Endothelial cell of umbilical vein (primary cell): Measurements from ENCODE around the gene CACTIN. TPM values are rescaled to one million over a fixed set of nuclear protein-coding genes. Genes with fewer than 3 reads are reported as not detected.

ENCODE experiments used
- BruUV-seq: library from RNA; stranded (reverse); fragments of 400-500 nt; replicated peaks from 2 replicates; lab custom pipeline; 2021; lab: Mats Ljungman, UMichigan
- CTCF ChIA-PET: fragments of 300-600, 350-600 bp; sonication (Branson Sonifier 250); formaldehyde crosslinking; loops from one replicate; lab custom pipeline; 2021; ENCODE audit warnings: antibody characterized with exemption, inconsistent platforms; lab: Charles Lee
- POLR2A ChIA-PET: fragments of 300-600, 350-600 bp; sonication (Branson Sonifier 250); formaldehyde crosslinking; loops from one replicate; lab custom pipeline; 2021; ENCODE audit warnings: antibody characterized with exemption, inconsistent platforms; lab: Charles Lee
- DNase-seq: peaks from one replicate; pipeline ENCODE4 v3.0.0-alpha.2; 2011; ENCODE audit warnings: low read depth, low spot score
- FAIRE-seq: peaks from 2 replicates; lab custom pipeline; 2011; peaks lifted over from hg19 to GRCh38; lab: Jason Lieb, UNC
- H2AFZ ChIP-seq: 2 replicates; pipeline ENCODE4 v1.6.0; 2012; ENCODE audit warnings: low read depth, low read length, control low read depth, inconsistent platforms
- H3K27ac ChIP-seq: 2 replicates; pipeline ENCODE4 v1.5.1; 2011; ENCODE audit warnings: low read depth, mild to moderate bottlenecking, control low read depth, low read length, moderate library complexity; ENCODE audit not compliant: insufficient read depth
- H3K27me3 ChIP-seq, 2 experiments: 2 replicates each; pipeline versions ENCODE4 v1.6.0 to v1.6.1; 2011; ENCODE audit warnings: low read length in 2 of 2, mixed read lengths in 1 of 2; ENCODE audit not compliant: control insufficient read depth in 2 of 2, insufficient read depth in 2 of 2
- H3K36me3 ChIP-seq, 2 experiments: 2 replicates in 1 of 2; 3 replicates in 1 of 2; pipeline ENCODE4 v1.5.1; 2011; ENCODE audit warnings: low read length in 2 of 2, mild to moderate bottlenecking in 1 of 2, moderate library complexity in 1 of 2; ENCODE audit not compliant: control insufficient read depth in 2 of 2, insufficient read depth in 2 of 2; ENCODE audit errors: extremely low read depth in 1 of 2
- H3K4me1 ChIP-seq: 3 replicates; pipeline ENCODE4 v1.5.1; 2011; ENCODE audit warnings: mild to moderate bottlenecking, low read length; ENCODE audit not compliant: control insufficient read depth, insufficient read depth; ENCODE audit errors: extremely low read depth
- H3K4me2 ChIP-seq: 2 replicates; pipeline ENCODE4 v1.6.1; 2011; ENCODE audit warnings: low read length, control low read depth, mixed read lengths; ENCODE audit not compliant: insufficient read depth
- H3K4me3 ChIP-seq, 3 experiments: fragments of 200-600 bp in 1 of 3; sonication (generic), shearing (Covaris generic) in 1 of 3; replicated peaks in 1 of 3; 2 replicates each; pipeline ENCODE4 v1.5.1; 2011 to 2016; ENCODE audit warnings: control low read depth in 3 of 3, low read length in 3 of 3, mild to moderate bottlenecking in 2 of 3, inconsistent platforms in 1 of 3, low read depth in 1 of 3, moderate library complexity in 1 of 3; ENCODE audit not compliant: insufficient read depth in 1 of 3
- H3K79me2 ChIP-seq: 2 replicates; pipeline ENCODE4 v1.6.0; 2012; ENCODE audit warnings: low read length, inconsistent platforms; ENCODE audit not compliant: control insufficient read depth, insufficient read depth
- H3K9ac ChIP-seq: replicated peaks from 2 replicates; pipeline ENCODE3; 2011; ENCODE audit warnings: low read length, control low read depth; ENCODE audit not compliant: insufficient read depth; ENCODE audit errors: extremely low read depth
- H3K9me1 ChIP-seq: replicated peaks from 3 replicates; pipeline ENCODE4 v1.6.0; 2011; ENCODE audit warnings: mild to moderate bottlenecking, low read length; ENCODE audit not compliant: control insufficient read depth, insufficient read depth; ENCODE audit errors: extremely low read depth
- H3K9me3 ChIP-seq: replicated peaks from 2 replicates; pipeline ENCODE4 v1.5.1; 2012; ENCODE audit warnings: low read length, inconsistent platforms; ENCODE audit not compliant: control insufficient read depth, insufficient read depth
- H4K20me1 ChIP-seq: replicated peaks from 2 replicates; pipeline ENCODE3; 2011; ENCODE audit warnings: mild to moderate bottlenecking, low read length; ENCODE audit not compliant: control insufficient read depth, insufficient read depth; ENCODE audit errors: extremely low read depth
- EZH2 ChIP-seq: IDR thresholded peaks from 2 replicates; pipeline ENCODE4 v1.6.1; 2012; ENCODE audit warnings: borderline replicate concordance, low read depth, mild to moderate bottlenecking, moderate library complexity, low read length, inconsistent platforms; ENCODE audit not compliant: severe bottlenecking
- FOS ChIP-seq: IDR thresholded peaks from 2 replicates; pipeline ENCODE4 v1.6.1; 2011; ENCODE audit warnings: mild to moderate bottlenecking, low read length, moderate library complexity, borderline replicate concordance; ENCODE audit not compliant: insufficient read depth
- GATA2 ChIP-seq: IDR thresholded peaks from 2 replicates; pipeline ENCODE4 v1.7.0; 2011; ENCODE audit warnings: low read depth, mild to moderate bottlenecking, moderate library complexity, mixed read lengths, low read length; ENCODE audit not compliant: insufficient read length, insufficient read depth
- JUN ChIP-seq: IDR thresholded peaks from 2 replicates; pipeline ENCODE4 v1.6.1; 2011; ENCODE audit warnings: borderline replicate concordance, low read depth; ENCODE audit not compliant: insufficient read length, insufficient read depth
- MYC ChIP-seq: IDR thresholded peaks from one replicate; pipeline ENCODE4 v1.6.1; 2011; ENCODE audit warnings: mild to moderate bottlenecking, low read depth, low read length
- POLR2A ChIP-seq: IDR thresholded peaks from 2 replicates; pipeline ENCODE4 v1.6.1; 2012; ENCODE audit warnings: low read depth, mild to moderate bottlenecking, control low read depth, low read length
- POLR2AphosphoS5 ChIP-seq: IDR thresholded peaks from 2 replicates; pipeline ENCODE4 v1.6.1; 2012; ENCODE audit warnings: low read depth, mild to moderate bottlenecking, control low read depth, low read length, moderate library complexity; ENCODE audit not compliant: insufficient read depth
- dilution Hi-C: fragments of 300-500 bp; cut with MboI; formaldehyde crosslinking; loops from one replicate; pipeline ENCODE4 v1.15.0; 2019; ENCODE audit warnings: low sequenced_read_pairs; ENCODE audit not compliant: extremely low pct_ligation_motif_present
- intact Hi-C: fragments of 100-400 bp; cut with micrococcal nuclease; formaldehyde crosslinking; loops from one replicate; pipeline ENCODE4 v1.10.0; 2022
- polyA plus RNA-seq, 4 experiments: library from polyadenylated mRNA; depleted of rRNA in 3 of 4; stranded (reverse) in 3 of 4; unstranded in 1 of 4; fragments of >200 nt; gene quantifications; 2 replicates each; pipeline versions ENCODE4 v1.2.1 to v1.2.3, GENCODE V29; 2011 to 2012; ENCODE audit warnings: missing spikeins in 1 of 4
- total RNA-seq: library from RNA; stranded (reverse); gene quantifications from 2 replicates; pipeline ENCODE4 v1.2.3, GENCODE V29; 2021
- TF ChIP-seq, protein P1 (sequence below), 2 donors: IDR thresholded peaks; 1 replicate in 1 of 2; 2 replicates in 1 of 2; pipeline ENCODE4 v1.5.1; 2011; ENCODE audit warnings: low read length in 2 of 2, mild to moderate bottlenecking in 2 of 2, moderate library complexity in 2 of 2, control low read depth in 1 of 2, inconsistent platforms in 1 of 2, low read depth in 1 of 2; ENCODE audit not compliant: insufficient read depth in 1 of 2; ENCODE audit errors: extremely low read depth in 1 of 2
- TF ChIP-seq, protein P2 (sequence below): IDR thresholded peaks from 2 replicates; pipeline ENCODE4 v1.6.1; 2011; ENCODE audit not compliant: insufficient read depth, insufficient read length

The CACTIN gene
- total and polyA plus RNA-seq, 2 donors (not counting 3 experiments of a cell fraction or from before 2014, with no cell fraction given) = 29.7 to 36.1 TPM

DNA sequence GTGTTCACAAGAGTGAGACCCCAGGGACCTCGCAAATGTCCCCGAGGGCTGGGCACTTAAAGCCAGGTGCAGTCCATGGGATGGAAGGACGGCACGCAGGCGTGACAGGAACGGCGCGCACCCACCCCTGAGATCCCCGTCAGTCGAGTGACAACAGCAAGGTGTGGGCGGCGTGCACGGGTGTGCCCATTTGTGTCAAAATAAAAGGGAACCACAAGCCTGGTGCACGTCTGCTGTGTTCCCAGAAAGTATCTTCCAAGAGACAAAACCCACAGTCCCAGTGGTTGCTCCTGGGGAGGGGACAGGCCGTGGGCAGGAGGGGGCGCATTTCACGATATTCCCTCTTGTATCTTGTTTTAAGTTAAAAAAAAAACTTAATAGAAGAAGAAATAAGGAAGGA lies 15.7 kb upstream of the CACTIN start:
- CTCF ChIA-PET = no interaction called here
- Histone ChIP-seq H2AFZ (no peak overlapping the region), H4K20me1 (no peaks in the 10 kb centered on the region), H3K79me2 (no peaks in the 10 kb centered on the region), H3K4me3 (no peak overlapping the region), H3K4me2 (no peak overlapping the region), H3K9me1 (no peaks in the 10 kb centered on the region), H3K4me1 (no peaks in the 10 kb centered on the region), H3K27ac (no peak overlapping the region), H3K36me3 (peaks cover 8 to 51% of the 10 kb centered on the region in 2 experiments), H3K27me3 (no peaks in the 10 kb centered on the region), H3K9ac (no peak overlapping the region), H3K9me3 (no peaks in the 10 kb centered on the region)
- no TSS peak for BruUV-seq
- FAIRE-seq = no peak
- intact Hi-C loops (no loop called here), dilution Hi-C loops (no loop called here)
- DNase-seq = no peak
- POLR2A ChIA-PET = interaction anchor here (0.7 kb wide), 1 partner anchor 10 kb away, joined by 7 read pairs; no protein-coding TSS in a partner anchor
- TF ChIP-seq JUN = no peak
- TF ChIP-seq POLR2A = no peak
- TF ChIP-seq EZH2 = no peak
- no peak for TF ChIP-seq POLR2AphosphoS5
- no peak for TF ChIP-seq GATA2
- TF ChIP-seq, protein P1, sequence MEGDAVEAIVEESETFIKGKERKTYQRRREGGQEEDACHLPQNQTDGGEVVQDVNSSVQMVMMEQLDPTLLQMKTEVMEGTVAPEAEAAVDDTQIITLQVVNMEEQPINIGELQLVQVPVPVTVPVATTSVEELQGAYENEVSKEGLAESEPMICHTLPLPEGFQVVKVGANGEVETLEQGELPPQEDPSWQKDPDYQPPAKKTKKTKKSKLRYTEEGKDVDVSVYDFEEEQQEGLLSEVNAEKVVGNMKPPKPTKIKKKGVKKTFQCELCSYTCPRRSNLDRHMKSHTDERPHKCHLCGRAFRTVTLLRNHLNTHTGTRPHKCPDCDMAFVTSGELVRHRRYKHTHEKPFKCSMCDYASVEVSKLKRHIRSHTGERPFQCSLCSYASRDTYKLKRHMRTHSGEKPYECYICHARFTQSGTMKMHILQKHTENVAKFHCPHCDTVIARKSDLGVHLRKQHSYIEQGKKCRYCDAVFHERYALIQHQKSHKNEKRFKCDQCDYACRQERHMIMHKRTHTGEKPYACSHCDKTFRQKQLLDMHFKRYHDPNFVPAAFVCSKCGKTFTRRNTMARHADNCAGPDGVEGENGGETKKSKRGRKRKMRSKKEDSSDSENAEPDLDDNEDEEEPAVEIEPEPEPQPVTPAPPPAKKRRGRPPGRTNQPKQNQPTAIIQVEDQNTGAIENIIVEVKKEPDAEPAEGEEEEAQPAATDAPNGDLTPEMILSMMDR (IDR thresholded peaks at IDR 0.05; ENCODE audit: extremely low read depth in 1 of 2, insufficient read depth in 1 of 2, low read depth in 1 of 2, low read length in 2 of 2) = no peak
- TF ChIP-seq, protein P2, sequence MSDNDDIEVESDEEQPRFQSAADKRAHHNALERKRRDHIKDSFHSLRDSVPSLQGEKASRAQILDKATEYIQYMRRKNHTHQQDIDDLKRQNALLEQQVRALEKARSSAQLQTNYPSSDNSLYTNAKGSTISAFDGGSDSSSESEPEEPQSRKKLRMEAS = no peak
- TF ChIP-seq FOS = no peak
- TF ChIP-seq MYC = no peak
